Measurements from ENCODE around the gene MACO1.
"Not testable (repeated sequence)": the region's sequence is repeated elsewhere in the genome, so short reads cannot be mapped to it uniquely, and the experiment has no call there.

Gene MACO1

GRCh38 chr1:25460020-25460419 is 29.3 kb downstream of the MACO1 start:
- no peak for DNase-seq

GRCh38 chr1:25460816-25461215 is 30.1 kb downstream of the MACO1 start:
- not testable (repeated sequence) for DNase-seq

- no peak for DNase-seq
These were observed 31.2 kb downstream of the MACO1 start for GRCh38 chr1:25461849-25462248.

GRCh38 chr1:25462732-25463131 is 32.0 kb downstream of the MACO1 start:
- peak in 1 of 2 experiments; percentile 24 for DNase-seq

GRCh38 chr1:25467193-25467592 is 36.5 kb downstream of the MACO1 start:
- DNase-seq = no peak

GRCh38 chr1:25467616-25468015 is 36.9 kb downstream of the MACO1 start:
- DNase-seq = no peak

- no peak for DNase-seq
These were observed 37.3 kb downstream of the MACO1 start for GRCh38 chr1:25468033-25468432.

GRCh38 chr1:25469177-25469576 is 38.5 kb downstream of the MACO1 start:
- no peak for DNase-seq

- peak in 1 of 2 experiments; percentile 8 for DNase-seq
These were observed 41.8 kb downstream of the MACO1 start for GRCh38 chr1:25472471-25472870.

- DNase-seq = no peak
These were observed 43.0 kb downstream of the MACO1 start for GRCh38 chr1:25473653-25474225.

- DNase-seq = no peak
These were observed 43.8 kb downstream of the MACO1 start for GRCh38 chr1:25474439-25475047.

- no peak for DNase-seq
These were observed 45.7 kb downstream of the MACO1 start for GRCh38 chr1:25476186-25477097.

GRCh38 chr1:25477448-25478034 is 46.8 kb downstream of the MACO1 start:
- no peak for DNase-seq

GRCh38 chr1:25478633-25479032 is 47.9 kb downstream of the MACO1 start:
- no peak for DNase-seq

GRCh38 chr1:25481625-25482024 is 50.9 kb downstream of the MACO1 start:
- DNase-seq = no peak

GRCh38 chr1:25482211-25482610 is 51.5 kb downstream of the MACO1 start:
- no peak for DNase-seq

GRCh38 chr1:25484096-25484495 is 53.4 kb downstream of the MACO1 start:
- DNase-seq = peak in 1 of 2 experiments; percentile 17

- DNase-seq = no peak
These were observed 53.8 kb downstream of the MACO1 start for GRCh38 chr1:25484533-25484932.

GRCh38 chr1:25485536-25486411 is 55.1 kb downstream of the MACO1 start:
- no peak for DNase-seq

- DNase-seq = no peak
These were observed 55.9 kb downstream of the MACO1 start for GRCh38 chr1:25486602-25487001.

GRCh38 chr1:25487628-25488027 is 56.9 kb downstream of the MACO1 start:
- DNase-seq = no peak

- no peak for DNase-seq
These were observed 61.6 kb downstream of the MACO1 start for GRCh38 chr1:25492323-25492722.

GRCh38 chr1:25494952-25495351 is 64.3 kb downstream of the MACO1 start:
- DNase-seq = no peak
